K562 (cell line): ENCODE data around the gene RAB39B. TPM values are rescaled to one million over a fixed set of nuclear protein-coding genes. Genes with fewer than 3 reads are reported as not detected.

Experiments used
- ATAC-seq: fragments of 200-7000 bp; cut with Tn5 transposase; 3 replicates; pipeline ENCODE4 v1.9.1; 2020; ENCODE audit warnings: moderate library complexity
- BruUV-seq: library from RNA; stranded (reverse); fragments of 400-500 nt; replicated peaks from 2 replicates; lab custom pipeline; 2021; lab: Mats Ljungman, UMichigan
- CTCF ChIA-PET: fragments of 300-600 bp; formaldehyde crosslinking; extraction: SDS; loops from one replicate; lab custom pipeline; 2021; ENCODE audit warnings: low intra/inter-chr PET ratio; lab: Yijun Ruan, JAX
- POLR2A ChIA-PET: fragments of 300-600, 350-650 bp; sonication (Branson Sonifier 250); formaldehyde crosslinking; extraction: SDS; loops from one replicate; lab custom pipeline; 2021; ENCODE audit warnings: antibody characterized with exemption, inconsistent platforms; lab: Yijun Ruan, JAX
- DNase-seq, 4 experiments: peaks; one replicate each; pipeline versions ENCODE4 v3.0.0 to v3.0.0-alpha.2; 2011 to 2018; ENCODE audit warnings: low spot score in 3 of 4, mixed read lengths in 3 of 4; ENCODE audit errors: extremely low read depth in 1 of 4
- FAIRE-seq: peaks from 2 replicates; lab custom pipeline; 2011; peaks lifted over from hg19 to GRCh38; lab: Jason Lieb, UNC
- H2AFZ ChIP-seq: 2 replicates; pipeline ENCODE4 v1.6.0; 2011; ENCODE audit warnings: low read depth, low read length, control low read depth, inconsistent platforms
- H3K27ac ChIP-seq: fragments of 200-600 bp; 3 replicates; pipeline ENCODE4 v1.8.0; 2011; ENCODE audit warnings: low read depth, mild to moderate bottlenecking, control low read depth, inconsistent platforms, low read length, moderate library complexity, mixed read lengths; ENCODE audit errors: extremely low read depth
- H3K27me3 ChIP-seq, 2 experiments: fragments of 300-600 bp in 1 of 2; 2 replicates in 1 of 2; 3 replicates in 1 of 2; pipeline versions ENCODE4 v1.6.0 to v1.8.0; 2011; ENCODE audit warnings: inconsistent platforms in 2 of 2, low read length in 2 of 2, mild to moderate bottlenecking in 1 of 2, mixed read lengths in 1 of 2, moderate library complexity in 1 of 2; ENCODE audit not compliant: control insufficient read depth in 2 of 2, insufficient read depth in 2 of 2
- H3K36me3 ChIP-seq: fragments of 300-600 bp; 3 replicates; pipeline ENCODE4 v1.8.0; 2011; ENCODE audit warnings: mild to moderate bottlenecking, low read length, inconsistent platforms; ENCODE audit not compliant: control insufficient read depth, insufficient read depth
- H3K4me1 ChIP-seq, 2 experiments: fragments of 200-600 bp in 1 of 2; replicated peaks in 1 of 2; 2 replicates in 1 of 2; 3 replicates in 1 of 2; pipeline versions ENCODE4 v1.5.1 to v1.8.0; 2011; ENCODE audit warnings: inconsistent platforms in 2 of 2, low read length in 2 of 2, mild to moderate bottlenecking in 1 of 2, mixed read lengths in 1 of 2, moderate library complexity in 1 of 2; ENCODE audit not compliant: control insufficient read depth in 2 of 2, insufficient read depth in 2 of 2
- H3K4me2 ChIP-seq: 2 replicates; pipeline ENCODE4 v1.6.1; 2011; ENCODE audit warnings: low read length, control low read depth, inconsistent platforms, mixed read lengths; ENCODE audit not compliant: insufficient read depth
- H3K4me3 ChIP-seq: fragments of 200-600 bp; sonication (generic), shearing (Covaris generic); 2 replicates; pipeline ENCODE4 v1.5.1; 2016; ENCODE audit warnings: control low read depth, inconsistent platforms
- H3K79me2 ChIP-seq: fragments of 200-600 bp; 3 replicates; pipeline ENCODE4 v1.8.0; 2011; ENCODE audit warnings: low read length, inconsistent platforms; ENCODE audit not compliant: control insufficient read depth, insufficient read depth
- H3K9ac ChIP-seq, 2 experiments: 2 replicates each; pipeline versions ENCODE4 v1.6.0 to v1.6.1; 2011; ENCODE audit warnings: low read depth in 2 of 2, low read length in 2 of 2, control low read depth in 1 of 2, inconsistent platforms in 1 of 2, mild to moderate bottlenecking in 1 of 2, mixed read lengths in 1 of 2; ENCODE audit not compliant: insufficient read depth in 1 of 2
- H3K9me1 ChIP-seq: one replicate; pipeline ENCODE4 v1.6.0; 2011; ENCODE audit warnings: inconsistent platforms, mild to moderate bottlenecking, low read length, moderate library complexity; ENCODE audit not compliant: control insufficient read depth, insufficient read depth
- H3K9me3 ChIP-seq: replicated peaks from 2 replicates; pipeline ENCODE4 v1.5.1; 2011; ENCODE audit warnings: low read depth, low read length, inconsistent platforms; ENCODE audit not compliant: control insufficient read depth, insufficient read depth
- H4K20me1 ChIP-seq: replicated peaks from 2 replicates; pipeline ENCODE4 v1.6.1; 2011; ENCODE audit warnings: low read length, inconsistent platforms, mixed read lengths; ENCODE audit not compliant: control insufficient read depth, insufficient read depth
- ELF2 ChIP-seq: fragments of 250-450 bp; sonication (Bioruptor Pico); IDR thresholded peaks from 2 replicates; pipeline ENCODE4 v1.5.0; 2021; ENCODE audit warnings: mild to moderate bottlenecking
- GATAD2A ChIP-seq: fragments of 450-650 bp; IDR thresholded peaks from 2 replicates; pipeline ENCODE4 v1.6.1; 2017
- MLLT1 ChIP-seq, 2 experiments: fragments of 450-650 bp; IDR thresholded peaks; 2 replicates each; pipeline ENCODE4 v1.6.1; 2016
- RAD21 ChIP-seq, 2 experiments: fragments of 250-450 bp in 1 of 2; fragments of 450-650 bp in 1 of 2; sonication (Bioruptor Pico) in 1 of 2; formaldehyde crosslinking in 1 of 2; IDR thresholded peaks in 1 of 2; conservative IDR thresholded peaks in 1 of 2; 2 replicates each; pipeline versions ENCODE4 v1.4.0 to v1.8.0; 2020 to 2022; ENCODE audit warnings: mild to moderate bottlenecking in 2 of 2, moderate library complexity in 1 of 2
- STAT5B ChIP-seq: fragments of 250-450 bp; sonication (Bioruptor Pico); IDR thresholded peaks from 2 replicates; pipeline ENCODE4 v1.8.0; 2021; ENCODE audit warnings: mild to moderate bottlenecking, inconsistent platforms
- ZNF696 ChIP-seq: fragments of 250-450 bp; sonication (Bioruptor Pico); conservative IDR thresholded peaks from 2 replicates; pipeline ENCODE4 v1.4.0; 2020; ENCODE audit warnings: mild to moderate bottlenecking, moderate library complexity
- WGBS: fragments of 100-300 bp; shearing (Covaris generic); methylation state at CpG from one replicate; pipeline ENCODE4 v1.1.6; 2016; ENCODE audit warnings: low coverage, mixed read lengths; ENCODE audit not compliant: insufficient coverage; ENCODE audit errors: missing lambda C conversion rate; 5-methylcytosine and 5-hydroxymethylcytosine counted together
- in situ Hi-C: fragments of 300-500 bp; cut with MboI; formaldehyde crosslinking; loops from 4 replicates; pipeline ENCODE4 v1.15.0; 2018; ENCODE audit warnings: inconsistent platforms, mixed read lengths
- intact Hi-C: fragments of 100-400 bp; cut with micrococcal nuclease; formaldehyde crosslinking; loops from 2 replicates; pipeline ENCODE4 v1.14.2; 2022
- polyA plus RNA-seq, 8 experiments: library from polyadenylated mRNA; depleted of rRNA in 4 of 8; stranded (reverse) in 5 of 8; unstranded in 3 of 8; fragments of >200 nt; fragmentation: Nextera tagmentation in 2 of 8; fragmentation: Illumina TruSeq in 1 of 8; extraction: Ambion mirVana in 2 of 8; extraction: Trizol in 1 of 8; gene quantifications; 2 replicates each; pipeline versions ENCODE4 v1.2.1 to v1.2.3, GENCODE V29; 2011 to 2014; ENCODE audit warnings: inconsistent platforms in 1 of 8, missing spikeins in 1 of 8
- total RNA-seq, 7 experiments: library from RNA; depleted of rRNA in 6 of 7; stranded (reverse); fragments of >200 nt in 6 of 7; fragmentation: Illumina TruSeq in 2 of 7; extraction: Trizol in 2 of 7; gene quantifications; 2 replicates each; pipeline versions ENCODE4 v1.2.1 to v1.2.3, GENCODE V29; 2011 to 2021; ENCODE audit warnings: low replicate concordance in 1 of 7

RAB39B gene
- total and polyA plus RNA-seq, 9 of the 15 experiments (the other 6 are each of a cell fraction or from before 2014, with no cell fraction given) = 0.04 to 0.07 (median 0.04) TPM; not detected in 6

- Histone ChIP-seq H3K4me1 (no peaks in the 10 kb centered on the region), H3K79me2 (no peaks in the 10 kb centered on the region), H3K9me1 (no peaks in the 10 kb centered on the region), H3K4me2 (no peak overlapping the region), H4K20me1 (no peaks in the 10 kb centered on the region), H3K4me3 (no peak overlapping the region), H3K27me3 (no peaks in the 10 kb centered on the region), H3K9me3 (no peaks in the 10 kb centered on the region), H2AFZ (no peak overlapping the region), H3K9ac (no peak overlapping the region), H3K36me3 (no peaks in the 10 kb centered on the region), H3K27ac (no peak overlapping the region)
- FAIRE-seq = no peak
- TF ChIP-seq STAT5B (CRISPR knock-in tag) (no peak), RAD21 (CRISPR knock-in tag; conservative IDR thresholded peaks at IDR 0.05 in 1 of 2, IDR thresholded peaks at IDR 0.05 in 1 of 2) (peak in 1 of 2 experiments; percentile 30; a peak in 2 of 4 replicates), ELF2 (CRISPR knock-in tag) (no peak), MLLT1 (IDR thresholded peaks at IDR 0.05) (0 out of 4 replicates have a peak, but pooled peaks of 1 of the 2 experiments have one; percentile 63), ZNF696 (CRISPR knock-in tag) (no peak), GATAD2A (no peak)
- intact Hi-C loops = no loop called here
- ChIA-PET POLR2A (interaction anchor here (0.8 kb wide), 1 partner anchor 31 kb away, joined by 4 read pairs; no protein-coding TSS in a partner anchor), CTCF (no interaction called here)
- peak; percentile 61; the same call in 2 of the 3 replicates for ATAC-seq
- no TSS peak for BruUV-seq
- 33% methylated on average over 1 of the region's 1 CpG for WGBS
- DNase-seq = no peak
- in situ Hi-C loops = no loop called here
These were observed 17.5 kb downstream of the RAB39B start for GRCh38 chrX:155246748-155247147.
